HuH-7.5 (cell line): ENCODE data around the gene CIDEB.
A peak's percentile ranks its signal among the peaks of the same experiment; 100 is the strongest.
"Not testable (repeated sequence)": the region's sequence is repeated elsewhere in the genome, so short reads cannot be mapped to it uniquely, and the experiment has no call there.

Source experiments
- DNase-seq: peaks from one replicate; pipeline ENCODE4 v3.0.0; 2011; ENCODE audit warnings: low spot score

The CIDEB gene

DNA sequence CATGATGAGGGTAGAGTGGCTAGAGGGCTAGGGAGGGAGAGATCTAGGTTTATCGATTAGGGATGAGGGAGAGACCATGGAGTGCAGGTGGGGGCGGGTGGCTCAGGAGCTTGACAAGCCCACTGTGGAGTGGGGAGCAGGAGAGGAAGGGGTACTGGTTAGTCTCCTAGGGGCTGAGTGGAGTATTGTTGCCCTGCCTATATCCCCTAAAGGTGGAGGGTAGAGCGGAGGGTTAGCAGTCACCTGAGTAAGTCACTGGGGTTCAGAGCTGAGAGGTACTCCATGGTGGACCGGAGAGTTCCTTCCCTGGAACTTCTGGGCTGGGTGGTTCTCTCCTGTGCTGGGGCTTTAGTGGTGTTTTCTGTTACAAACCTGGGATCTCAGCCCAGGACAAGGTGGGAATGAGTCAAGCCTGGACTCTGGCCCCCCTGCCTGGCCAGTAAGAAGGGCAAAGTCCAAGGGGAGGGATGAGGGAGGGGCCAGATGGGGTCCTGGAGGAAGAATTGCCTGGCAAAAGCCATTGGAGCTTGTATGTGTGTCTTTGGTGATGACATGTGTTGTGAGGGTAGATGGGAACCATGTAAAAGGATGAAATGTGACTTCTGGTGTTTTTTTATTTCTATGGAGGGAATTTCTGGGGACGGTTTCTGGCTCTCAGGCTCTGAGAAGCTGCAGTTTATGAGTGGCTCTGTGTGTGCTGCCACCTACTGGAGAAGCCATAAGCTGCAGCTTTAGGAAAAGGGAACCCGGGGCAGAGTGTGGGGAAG is at the start of gene CIDEB:
TSS of gene CIDEB (minus strand) at position 403 of the 767 bp plus-strand sequence. CDS start at position 284, 119 bp downstream.
- peak; percentile 97 for DNase-seq

GRCh38 chr14:24356208-24356607 is 48.4 kb upstream of the CIDEB start:
- DNase-seq, result no peak

DNA sequence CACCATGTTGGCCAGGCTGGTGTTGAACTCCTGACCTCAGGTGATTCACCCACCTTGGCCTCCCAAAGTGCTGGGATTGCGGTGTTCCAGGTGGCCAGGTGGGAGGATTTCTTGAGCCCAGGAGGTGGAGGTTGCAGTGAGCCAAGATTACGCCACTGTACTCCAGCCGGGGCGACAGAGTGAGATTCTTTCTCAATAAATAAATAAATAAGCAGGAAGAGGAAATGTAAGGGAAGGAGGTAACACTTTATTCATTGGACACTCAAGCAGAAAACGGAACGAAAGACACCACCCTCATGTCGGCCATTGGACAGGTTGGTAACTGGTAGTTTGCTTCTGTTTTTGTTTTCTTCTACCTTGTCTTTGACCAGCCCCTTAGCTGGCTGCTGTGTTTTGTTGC is 47.2 kb upstream of the CIDEB start:
- no peak for DNase-seq

- DNase-seq, result not testable (repeated sequence)
Observed at GRCh38 chr14:24354482-24354825, 46.7 kb upstream of the CIDEB start.

DNA sequence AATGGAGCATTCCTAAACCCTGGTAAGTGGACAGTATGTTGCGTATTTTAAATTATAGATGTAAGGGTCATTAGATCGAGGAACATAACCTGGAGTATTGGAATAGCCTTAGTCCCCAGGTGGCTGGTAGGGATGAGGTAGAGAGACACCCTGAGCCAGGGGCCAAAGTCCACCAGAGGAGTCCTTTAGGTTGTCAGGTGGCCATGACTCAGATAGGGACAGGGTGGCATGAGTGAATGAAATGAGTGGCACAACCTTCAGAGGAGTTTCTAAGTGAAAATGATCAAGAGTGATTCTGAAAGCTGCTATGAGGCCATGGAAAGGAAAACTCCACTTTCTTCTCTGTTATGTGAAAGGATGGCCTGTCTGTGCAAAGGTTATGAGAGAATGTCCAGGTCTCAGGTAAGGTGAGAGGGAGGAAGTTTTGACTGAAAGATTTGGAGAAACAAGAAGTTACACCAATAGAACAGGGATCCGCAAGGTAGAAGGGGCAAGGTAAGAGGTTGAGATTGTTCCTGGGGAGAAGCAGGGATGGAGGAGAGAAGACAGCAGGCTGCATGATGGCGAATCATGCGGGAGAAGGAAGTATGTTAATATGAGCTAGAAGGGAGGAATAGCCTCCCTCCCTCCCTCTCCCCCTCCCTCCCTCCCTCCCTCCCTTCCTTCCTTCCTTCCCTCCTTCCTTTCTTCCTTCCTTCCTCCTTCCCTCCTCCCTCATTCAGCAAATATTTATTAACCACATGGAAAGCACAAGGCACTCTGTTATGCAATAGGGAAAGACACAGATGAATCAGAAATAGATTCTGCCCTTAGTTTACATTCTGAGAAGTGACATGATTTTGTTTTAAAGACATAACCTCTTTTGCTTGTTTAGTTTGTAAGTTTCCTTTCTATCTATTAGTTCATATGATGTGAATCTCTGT is 46.0 kb upstream of the CIDEB start:
- DNase-seq, result no peak

DNA sequence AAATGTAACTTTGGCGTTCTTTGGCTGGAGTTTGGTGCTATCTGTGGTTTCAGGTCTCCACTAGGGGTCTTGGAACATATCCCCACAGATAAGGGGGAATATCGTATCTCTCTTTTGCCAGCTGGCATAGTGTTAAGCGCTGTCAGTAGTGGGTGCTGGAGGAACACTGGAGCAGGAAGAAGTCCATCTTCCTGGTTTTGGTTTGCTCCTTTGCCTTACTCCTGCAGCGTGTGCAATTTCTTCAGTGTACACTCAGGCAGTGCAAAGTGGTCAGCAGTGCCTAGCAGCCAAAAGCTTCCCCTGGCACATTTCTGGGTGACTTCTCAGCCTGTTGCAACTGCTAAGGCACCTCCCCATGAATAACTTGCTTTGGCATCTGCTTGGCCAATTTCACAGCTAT is 43.7 kb upstream of the CIDEB start:
- DNase-seq, result no peak

DNA sequence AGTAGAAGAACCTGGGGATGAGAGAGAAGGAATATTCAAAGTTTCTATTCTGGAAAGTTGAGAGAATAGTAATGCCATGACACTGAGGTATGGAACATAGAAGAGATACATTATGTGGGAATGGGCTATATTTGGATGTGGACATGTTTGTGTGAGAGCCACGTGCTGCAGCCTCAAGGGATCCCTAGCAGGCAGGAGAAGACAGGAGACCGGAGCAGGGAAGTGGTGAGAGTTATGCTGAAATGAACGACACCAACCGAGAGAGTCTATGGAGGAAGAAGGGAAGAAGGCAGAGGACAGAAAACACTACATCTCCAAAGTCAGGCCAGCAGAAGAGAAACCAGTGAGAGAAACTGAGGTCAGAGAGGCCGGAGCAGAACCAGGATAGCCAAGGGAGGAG is 42.0 kb upstream of the CIDEB start:
- DNase-seq, result no peak

DNA sequence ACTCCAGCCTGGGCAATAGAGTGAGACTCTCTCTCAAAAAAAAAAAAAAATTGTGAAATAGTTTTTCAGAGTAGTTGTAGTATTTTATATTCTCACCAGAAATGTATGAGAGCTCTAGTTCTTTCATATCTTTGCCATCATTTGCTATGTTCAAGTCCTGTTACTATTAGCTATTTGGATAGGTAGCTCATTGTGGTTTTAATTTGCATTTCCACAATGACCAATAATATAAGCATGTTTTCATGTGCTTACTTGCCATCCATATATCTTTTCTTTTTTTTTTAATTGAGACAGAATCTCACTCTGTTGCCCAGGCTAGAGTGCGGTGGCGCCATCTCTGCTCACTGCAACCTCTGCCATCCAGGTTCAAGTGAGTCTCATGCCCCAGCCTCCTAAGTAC is 40.4 kb upstream of the CIDEB start:
- DNase-seq, result no peak

DNA sequence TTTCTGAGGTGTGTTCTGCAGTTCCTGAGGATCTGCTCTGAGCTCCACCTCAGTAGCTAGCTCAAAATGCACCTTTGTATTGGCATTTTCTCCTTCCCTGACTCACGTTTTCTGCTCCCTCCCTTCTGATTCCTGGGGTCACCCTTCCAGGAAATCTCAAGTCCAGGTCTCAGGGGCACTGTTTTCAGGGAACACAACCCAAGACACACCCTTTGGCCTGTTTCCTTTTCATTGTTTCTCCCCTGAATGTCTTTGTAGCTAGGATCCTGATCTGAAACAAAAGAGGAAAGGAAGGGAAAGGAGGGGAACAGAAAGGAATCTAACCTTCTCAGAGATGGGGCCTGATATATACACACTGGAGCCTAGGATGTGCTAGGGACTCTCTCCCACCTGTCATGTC is 39.4 kb upstream of the CIDEB start:
- no peak for DNase-seq

GRCh38 chr14:24343795-24344660 is 36.3 kb upstream of the CIDEB start:
- DNase-seq, result no peak

- DNase-seq, result no peak
Observed at GRCh38 chr14:24342889-24343288, 35.1 kb upstream of the CIDEB start.

DNA sequence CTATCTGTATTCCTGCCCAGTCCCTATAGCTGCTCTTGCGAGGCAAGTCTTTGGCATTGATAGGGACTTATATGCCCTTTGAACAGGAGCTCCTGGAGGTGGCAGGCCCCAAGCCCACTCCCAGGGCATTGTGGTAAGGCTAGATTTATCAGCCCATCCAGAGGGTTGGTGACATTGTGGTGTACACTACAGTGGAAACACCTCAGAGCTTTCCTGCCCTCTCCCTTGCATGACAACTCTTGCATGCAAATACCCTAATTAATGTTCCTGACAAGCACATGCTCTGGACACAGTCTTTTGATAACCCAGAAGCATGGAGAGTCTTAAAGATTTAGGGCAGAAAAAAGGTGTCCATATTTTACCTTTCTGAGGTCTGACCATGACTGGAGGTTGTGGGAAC is 32.8 kb upstream of the CIDEB start:
- no peak for DNase-seq

GRCh38 chr14:24339284-24340151 is 31.7 kb upstream of the CIDEB start, which contains the start of gene RIPK3:
TSS of gene RIPK3 (minus strand) at chr14:24339991. CDS start at chr14:24339826, 165 bp downstream.
- no peak for DNase-seq

DNA sequence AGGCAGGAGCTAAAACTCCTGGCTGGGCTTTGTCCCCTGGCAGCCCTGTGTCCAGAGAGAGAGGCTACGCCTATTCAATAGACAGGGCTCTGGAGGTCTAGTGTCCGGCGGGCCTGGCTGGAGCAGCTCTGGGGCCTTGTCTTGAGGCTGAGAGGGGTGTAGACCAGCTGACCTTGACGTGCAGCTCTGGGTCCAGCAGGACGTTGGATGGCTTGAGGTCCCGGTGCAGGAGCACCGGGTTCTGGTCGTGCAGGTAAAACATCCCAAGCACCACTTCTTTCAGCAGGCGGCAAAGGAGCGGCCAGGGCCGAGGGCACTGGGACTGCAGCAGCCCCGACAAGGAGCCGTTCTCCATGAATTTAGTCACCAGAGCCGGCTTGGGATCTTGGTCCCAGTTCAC is 31.1 kb upstream of the CIDEB start:
- DNase-seq, result no peak

DNA sequence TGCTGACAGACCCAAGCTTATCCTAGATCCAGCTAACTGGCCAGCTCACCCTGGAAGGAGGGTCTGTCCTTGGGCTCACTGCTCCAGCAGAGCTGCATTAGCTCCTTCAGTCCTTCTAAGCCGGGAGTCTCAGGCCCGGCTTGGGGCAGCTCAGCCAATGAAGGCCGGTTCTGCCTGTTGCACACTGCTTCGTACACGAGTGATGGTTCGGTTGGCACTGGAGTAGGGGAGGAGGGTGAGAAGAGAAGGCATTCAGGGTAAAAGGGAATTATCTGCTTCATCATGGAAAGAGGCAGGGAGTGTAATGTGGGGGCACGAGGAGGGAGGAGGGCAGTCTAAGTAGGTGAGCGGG is 30.0 kb upstream of the CIDEB start:
- DNase-seq, result no peak

DNA sequence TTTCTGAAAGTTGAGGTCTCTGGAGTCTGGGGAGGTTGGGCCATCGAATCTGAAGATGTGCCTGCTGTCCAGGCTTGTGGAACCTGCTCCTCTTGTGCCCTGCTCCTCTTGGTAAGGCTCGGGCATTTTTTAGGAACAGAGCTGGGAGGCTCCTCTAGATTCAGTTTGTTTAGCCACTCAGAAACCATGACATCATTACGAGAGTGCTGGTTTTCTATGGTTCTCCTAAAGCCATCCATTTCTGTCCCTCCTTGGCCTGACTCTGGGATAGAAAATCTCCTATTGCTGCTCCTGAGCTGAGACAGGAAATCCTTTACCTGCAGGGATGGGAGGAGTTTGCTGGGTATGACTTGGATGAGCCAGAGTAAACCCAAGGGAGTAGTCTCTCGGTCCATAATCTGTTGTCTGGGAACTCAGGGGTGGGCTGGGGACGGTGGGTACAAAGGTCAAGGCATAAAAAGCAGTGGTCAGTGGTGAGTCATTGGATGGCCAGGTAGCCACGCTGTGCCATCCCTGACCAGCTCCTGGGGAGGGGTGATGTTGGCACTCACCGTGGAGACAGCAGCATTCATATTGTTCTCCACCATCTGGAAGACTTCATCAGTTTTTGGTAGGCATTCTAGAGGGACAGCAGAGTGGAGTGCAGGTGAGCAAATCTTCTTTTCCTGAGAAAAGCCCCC is 29.5 kb upstream of the CIDEB start:
- no peak for DNase-seq

DNA sequence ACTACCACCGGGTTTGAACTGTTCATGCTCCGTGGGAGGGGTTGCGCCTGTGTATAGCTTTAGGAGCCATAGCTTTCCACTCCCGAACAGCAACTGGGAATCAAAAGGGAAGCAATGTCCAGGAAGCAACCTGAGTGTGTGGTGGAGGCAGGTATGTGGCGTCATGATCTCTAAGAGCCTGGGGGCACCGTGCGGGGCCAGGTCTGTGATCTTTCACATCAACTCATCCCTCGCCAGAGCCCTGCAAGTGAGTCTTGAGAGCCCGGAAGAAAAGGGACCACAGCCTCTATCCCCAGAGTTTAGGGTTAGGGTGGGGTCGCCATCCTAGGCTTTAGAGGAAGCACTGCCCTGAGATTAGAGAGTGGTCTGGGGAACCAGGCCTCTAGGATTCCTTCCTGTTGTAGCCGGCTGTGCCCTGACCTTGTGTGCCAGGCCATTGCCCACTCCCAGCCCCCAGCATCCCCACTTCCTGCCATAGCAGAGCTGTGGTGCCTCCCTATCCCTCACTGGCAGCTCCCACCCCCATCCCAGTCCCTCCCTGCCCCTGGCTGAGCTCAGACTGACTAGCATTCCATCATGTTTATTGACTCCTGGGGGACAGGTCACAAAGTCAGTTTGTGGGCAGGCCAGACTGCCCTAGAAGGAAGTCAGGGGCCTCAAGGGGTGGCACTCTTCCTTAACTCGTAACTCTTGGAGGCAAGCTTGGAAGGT is 27.8 kb upstream of the CIDEB start:
- no peak for DNase-seq

- no peak for DNase-seq
Observed at GRCh38 chr14:24334431-24335291, 26.9 kb upstream of the CIDEB start, which contains the start of gene ADCY4. TSS of gene ADCY4 (minus strand) at chr14:24335071. CDS start at chr14:24334652, 419 bp downstream.
